GM12892 (cell line): Measurements from ENCODE around the gene MAGOH.

Experiments
- POLR2A ChIP-seq: IDR thresholded peaks from 2 replicates; pipeline ENCODE4 v1.6.1; 2011; ENCODE audit warnings: low read depth, low read length, control low read depth
- POLR2AphosphoS5 ChIP-seq: IDR thresholded peaks from 2 replicates; pipeline ENCODE4 v1.6.1; 2011; ENCODE audit warnings: low read depth, low read length, control low read depth

GRCh38 chr1:53180226-53180625 is 58.1 kb downstream of the MAGOH start:
- TF ChIP-seq POLR2AphosphoS5 = no peak
- no peak for TF ChIP-seq POLR2A
